Astrocyte (in vitro differentiated cells and primary cell): ENCODE data around the gene EHD4. TPM values are rescaled to one million over a fixed set of nuclear protein-coding genes. Genes with fewer than 3 reads are reported as not detected.

Source experiments
- DNase-seq: peaks from one replicate; pipeline ENCODE4 v3.0.0-alpha.2; 2010; ENCODE audit warnings: low read depth
- FAIRE-seq: peaks from 2 replicates; lab custom pipeline; 2011; peaks lifted over from hg19 to GRCh38; lab: Jason Lieb, UNC
- H2AFZ ChIP-seq: 2 replicates; pipeline ENCODE4 v1.6.0; 2012; ENCODE audit warnings: low read depth, low read length, inconsistent platforms
- H3K27ac ChIP-seq: 2 replicates; pipeline ENCODE4 v1.5.1; 2011; ENCODE audit warnings: low read depth, low read length, inconsistent platforms
- H3K27me3 ChIP-seq: 2 replicates; pipeline ENCODE4 v1.6.0; 2011; ENCODE audit warnings: low read length, inconsistent platforms; ENCODE audit not compliant: insufficient read depth
- H3K36me3 ChIP-seq: 2 replicates; pipeline ENCODE4 v1.5.1; 2011; ENCODE audit warnings: low read length, inconsistent platforms; ENCODE audit not compliant: insufficient read depth
- H3K4me1 ChIP-seq: 2 replicates; pipeline ENCODE4 v1.5.1; 2011; ENCODE audit warnings: low read length, inconsistent platforms; ENCODE audit not compliant: insufficient read depth
- H3K4me2 ChIP-seq: 2 replicates; pipeline ENCODE4 v1.6.0; 2012; ENCODE audit warnings: low read length, inconsistent platforms
- H3K4me3 ChIP-seq: 2 replicates; pipeline ENCODE4 v1.5.1; 2011; ENCODE audit warnings: low read depth, mild to moderate bottlenecking, low read length, inconsistent platforms; ENCODE audit not compliant: insufficient read depth
- H3K79me2 ChIP-seq: 2 replicates; pipeline ENCODE4 v1.6.0; 2012; ENCODE audit warnings: mild to moderate bottlenecking, low read length, inconsistent platforms; ENCODE audit not compliant: insufficient read depth
- H3K9ac ChIP-seq: 2 replicates; pipeline ENCODE4 v1.6.0; 2012; ENCODE audit warnings: mild to moderate bottlenecking, low read length, inconsistent platforms
- H3K9me3 ChIP-seq: 2 replicates; pipeline ENCODE4 v1.5.1; 2012; ENCODE audit warnings: low read depth, mild to moderate bottlenecking, low read length, inconsistent platforms; ENCODE audit not compliant: insufficient read depth
- H4K20me1 ChIP-seq: 2 replicates; pipeline ENCODE4 v1.6.0; 2012; ENCODE audit warnings: low read length, inconsistent platforms; ENCODE audit not compliant: insufficient read depth
- H3K27ac Mint-ChIP-seq: one replicate; pipeline ENCODE4 v1.8.0; 2021; ENCODE audit warnings: mild to moderate bottlenecking, mixed read lengths; ENCODE audit not compliant: unreplicated experiment
- H3K27me3 Mint-ChIP-seq: one replicate; pipeline ENCODE4 v1.8.0; 2021; ENCODE audit warnings: low read depth, mixed read lengths; ENCODE audit not compliant: unreplicated experiment
- H3K36me3 Mint-ChIP-seq: one replicate; pipeline ENCODE4 v1.8.0; 2021; ENCODE audit warnings: low read depth, mixed read lengths; ENCODE audit not compliant: unreplicated experiment
- H3K4me1 Mint-ChIP-seq: one replicate; pipeline ENCODE4 v1.8.0; 2021; ENCODE audit warnings: low read depth, mixed read lengths; ENCODE audit not compliant: unreplicated experiment
- H3K4me3 Mint-ChIP-seq: one replicate; pipeline ENCODE4 v1.8.0; 2021; ENCODE audit warnings: mild to moderate bottlenecking, moderate library complexity, mixed read lengths; ENCODE audit not compliant: unreplicated experiment
- H3K9me3 Mint-ChIP-seq: one replicate; pipeline ENCODE4 v1.8.0; 2021; ENCODE audit warnings: mild to moderate bottlenecking, mixed read lengths; ENCODE audit not compliant: unreplicated experiment
- CTCF ChIP-seq: IDR thresholded peaks from 2 replicates; pipeline ENCODE4 v1.5.1; 2011; ENCODE audit warnings: low read depth, mild to moderate bottlenecking, inconsistent platforms, low read length, moderate library complexity; ENCODE audit not compliant: insufficient read depth
- EZH2 ChIP-seq: IDR thresholded peaks from 2 replicates; pipeline ENCODE4 v1.6.1; 2012; ENCODE audit warnings: mild to moderate bottlenecking, low read length, inconsistent platforms; ENCODE audit not compliant: insufficient read depth
- total RNA-seq: library from RNA; stranded (reverse); gene quantifications from 2 replicates; pipeline ENCODE4 v1.2.1, GENCODE V29; 2021

The EHD4 gene
- total RNA-seq, 1 donor from 2014 or later = 46.4 TPM

DNA sequence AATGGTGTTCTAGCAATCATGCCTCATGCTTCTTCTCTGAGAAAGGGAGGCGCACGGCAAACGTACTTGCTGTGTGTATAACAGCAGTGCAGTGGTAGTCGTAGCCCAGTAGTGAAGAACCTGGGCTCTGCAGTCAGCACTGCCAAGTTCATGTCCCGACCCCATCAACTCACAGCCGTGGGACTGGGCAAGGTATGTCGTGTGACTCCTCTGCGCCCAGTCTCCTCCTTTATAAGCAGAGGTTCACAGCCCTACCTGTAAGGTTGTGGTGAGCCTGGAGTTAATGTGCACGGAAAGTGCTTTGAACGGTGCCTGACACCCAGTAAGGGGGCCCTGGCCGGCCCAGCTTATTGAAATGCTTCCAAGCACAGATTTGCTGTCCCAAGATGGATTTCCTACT lies 26.6 kb downstream of the EHD4 start:
- Mint-ChIP-seq H3K4me1 (peaks cover 83% of the 10 kb centered on the region), H3K4me3 (no peak overlapping the region), H3K27me3 (no peaks in the 10 kb centered on the region), H3K36me3 (peaks cover 7% of the 10 kb centered on the region), H3K9me3 (no peaks in the 10 kb centered on the region), H3K27ac (peak overlapping the region; percentile 94)
- DNase-seq = no peak
- no peak for FAIRE-seq
- TF ChIP-seq CTCF (no peak), EZH2 (no peak)
- no peaks in the 10 kb centered on the region for H4K20me1 ChIP-seq
- no peak overlapping the region for H2AFZ ChIP-seq
- H3K36me3 ChIP-seq = peaks cover 6% of the 10 kb centered on the region
- H3K4me3 ChIP-seq = no peak overlapping the region
- H3K79me2 ChIP-seq = peaks cover 58% of the 10 kb centered on the region
- H3K27ac ChIP-seq = peak overlapping the region; percentile 91
- no peak overlapping the region for H3K9ac ChIP-seq
- peaks cover 57% of the 10 kb centered on the region for H3K4me1 ChIP-seq
- H3K27me3 ChIP-seq = no peaks in the 10 kb centered on the region
- no peaks in the 10 kb centered on the region for H3K9me3 ChIP-seq
- H3K4me2 ChIP-seq = peak overlapping the region; percentile 76

DNA sequence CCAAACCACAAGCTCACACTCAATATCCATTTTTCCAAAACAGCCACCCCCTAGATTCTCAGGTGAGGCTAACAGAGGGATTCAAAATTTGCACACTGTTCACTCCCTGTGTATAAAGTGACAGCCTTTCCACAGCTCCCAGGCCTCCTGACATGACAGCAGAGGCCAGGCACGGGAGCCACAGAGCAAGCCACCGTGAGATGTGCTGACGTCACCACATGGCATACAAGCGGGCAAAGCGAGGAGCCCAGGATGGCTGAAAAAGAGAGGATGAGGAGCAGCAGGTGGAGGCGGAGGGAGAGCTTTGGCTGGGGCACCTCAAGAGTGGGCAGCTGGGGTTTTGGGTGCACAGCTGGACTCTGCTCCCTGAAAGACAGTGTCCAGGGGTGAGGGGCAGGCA lies 27.1 kb downstream of the EHD4 start:
- Histone ChIP-seq H3K79me2 (peaks cover 55% of the 10 kb centered on the region), H4K20me1 (no peaks in the 10 kb centered on the region), H3K27ac (peak overlapping the region; percentile 91), H3K4me1 (peaks cover 60% of the 10 kb centered on the region), H2AFZ (no peak overlapping the region), H3K9me3 (no peaks in the 10 kb centered on the region), H3K9ac (peak overlapping the region; percentile 68), H3K27me3 (no peaks in the 10 kb centered on the region), H3K4me3 (peak overlapping the region; percentile 13), H3K4me2 (peak overlapping the region; percentile 76), H3K36me3 (peaks cover 6% of the 10 kb centered on the region)
- FAIRE-seq (no peak), DNase-seq (no peak)
- Mint-ChIP-seq H3K4me1 (peaks cover 83% of the 10 kb centered on the region), H3K4me3 (peak overlapping the region; percentile 32), H3K27me3 (no peaks in the 10 kb centered on the region), H3K27ac (peak overlapping the region; percentile 94), H3K9me3 (no peaks in the 10 kb centered on the region), H3K36me3 (peaks cover 9% of the 10 kb centered on the region)
- TF ChIP-seq EZH2 (no peak), CTCF (no peak)

DNA sequence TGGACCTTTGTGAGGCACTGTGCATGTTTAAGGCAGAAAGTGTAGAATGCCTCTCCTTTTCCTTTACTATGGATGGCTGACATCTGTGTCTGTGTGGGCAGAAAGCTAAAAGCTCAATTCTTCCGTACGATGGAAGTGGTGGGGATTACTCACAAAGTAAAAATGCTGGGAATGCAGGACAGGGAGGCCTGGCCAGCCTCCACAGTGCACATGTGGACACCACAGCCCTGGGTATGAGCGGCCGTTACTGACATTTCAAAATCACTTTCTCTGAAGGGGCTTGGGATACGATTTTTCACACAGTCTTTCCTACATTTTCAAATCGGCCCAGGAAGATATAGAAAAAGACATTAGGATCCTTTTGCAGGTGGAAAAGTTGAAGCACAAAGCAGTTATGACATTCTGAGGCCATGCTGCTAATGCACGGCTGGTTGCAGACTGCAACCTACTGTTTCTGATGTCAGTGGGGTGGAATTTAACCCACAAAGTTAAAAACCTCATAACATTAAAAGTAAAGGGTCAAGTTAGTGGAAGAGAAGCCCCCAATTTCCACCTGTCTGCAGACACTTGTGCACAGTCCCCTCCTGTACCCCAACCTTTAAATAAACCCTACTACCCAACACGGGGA lies 27.9 kb downstream of the EHD4 start:
- peak overlapping the region; percentile 13 for H3K4me3 ChIP-seq

More for the DNA sequence above, 27.9 kb downstream of the EHD4 start:
- Histone ChIP-seq H3K36me3 (peaks cover 6% of the 10 kb centered on the region), H3K4me1 (peaks cover 60% of the 10 kb centered on the region), H3K27me3 (no peaks in the 10 kb centered on the region), H4K20me1 (no peaks in the 10 kb centered on the region), H3K9me3 (no peaks in the 10 kb centered on the region), H3K4me2 (peak overlapping the region; percentile 76), H2AFZ (no peak overlapping the region), H3K9ac (peak overlapping the region; percentile 68), H3K27ac (peak overlapping the region; percentile 91), H3K79me2 (peaks cover 50% of the 10 kb centered on the region)
- Mint-ChIP-seq H3K4me3 (peak overlapping the region; percentile 56), H3K9me3 (no peaks in the 10 kb centered on the region), H3K27ac (peak overlapping the region; percentile 94), H3K4me1 (peaks cover 78% of the 10 kb centered on the region), H3K27me3 (no peaks in the 10 kb centered on the region), H3K36me3 (peaks cover 9% of the 10 kb centered on the region)
- FAIRE-seq (peak; percentile 98), DNase-seq (peak; percentile 92)
- TF ChIP-seq CTCF (no peak), EZH2 (no peak)
